Lower lobe of right lung (tissue), 2 donors: ENCODE results near the gene ABHD6. TPM values are rescaled to one million over a fixed set of nuclear protein-coding genes. Genes with fewer than 3 reads are reported as not detected.

ENCODE experiments used
- ATAC-seq, 2 donors: fragments of 200-7000 bp; cut with Tn5 transposase; one replicate each; pipeline ENCODE4 v1.9.1; 2020 to 2022; ENCODE audit warnings: mild to moderate bottlenecking in 2 of 2, moderate library complexity in 2 of 2
- DNase-seq: peaks from one replicate; pipeline ENCODE4 v3.0.0-alpha.2; 2020
- H3K27ac ChIP-seq: fragments of 200-600 bp; one replicate; pipeline ENCODE4 v1.8.0; 2022
- H3K27me3 ChIP-seq: fragments of 200-600 bp; one replicate; pipeline ENCODE4 v1.8.0; 2022; ENCODE audit warnings: low read depth
- H3K36me3 ChIP-seq: fragments of 200-600 bp; one replicate; pipeline ENCODE4 v1.8.0; 2022; ENCODE audit warnings: mild to moderate bottlenecking
- H3K4me1 ChIP-seq: fragments of 200-600 bp; one replicate; pipeline ENCODE4 v1.8.0; 2022
- H3K4me3 ChIP-seq: fragments of 200-600 bp; one replicate; pipeline ENCODE4 v1.8.0; 2022; ENCODE audit warnings: mild to moderate bottlenecking
- H3K9me3 ChIP-seq: fragments of 200-600 bp; one replicate; pipeline ENCODE4 v1.8.0; 2022
- CTCF ChIP-seq: fragments of 200-600 bp; IDR thresholded peaks from one replicate; pipeline ENCODE4 v1.8.0; 2022; ENCODE audit warnings: antibody characterized with exemption, mild to moderate bottlenecking
- intact Hi-C: fragments of 100-400 bp; cut with DNase I; formaldehyde crosslinking; loops from one replicate; pipeline ENCODE4 v1.11.0; 2022
- total RNA-seq: library from RNA; stranded (reverse); fragmentation: NEBNext Ultra II Directional; extraction: Animal tissue kit (Norgen Biotek cat#: 25700); gene quantifications from one replicate; pipeline ENCODE4 v1.2.1, GENCODE V29; 2021
- donor health status: DM: no; HTN: yes; CAD: no; lungs with severe emphysema.

The ABHD6 gene
- total RNA-seq, 1 donor from 2014 or later: 16.2 TPM

- Histone ChIP-seq H3K27ac (no peak overlapping the region), H3K4me3 (no peak overlapping the region), H3K27me3 (peaks cover 4% of the 10 kb centered on the region), H3K4me1 (no peaks in the 10 kb centered on the region), H3K36me3 (peaks cover 6% of the 10 kb centered on the region), H3K9me3 (no peaks in the 10 kb centered on the region)
- no peak for DNase-seq
- TF ChIP-seq CTCF: no peak
- intact Hi-C loops: no loop called here
- no peak for ATAC-seq
Observed at GRCh38 chr3:58296269-58296668, 58.7 kb downstream of the ABHD6 start.

- intact Hi-C loops: no loop called here
- ATAC-seq (no peak), DNase-seq (no peak)
- H3K9me3 ChIP-seq: no peaks in the 10 kb centered on the region
- no peaks in the 10 kb centered on the region for H3K4me1 ChIP-seq
- H3K36me3 ChIP-seq: peaks cover 6% of the 10 kb centered on the region
- no peak for TF ChIP-seq CTCF
- no peak overlapping the region for H3K4me3 ChIP-seq
- peaks cover 4% of the 10 kb centered on the region for H3K27me3 ChIP-seq
- no peak overlapping the region for H3K27ac ChIP-seq
Observed at GRCh38 chr3:58296843-58297242, 59.3 kb downstream of the ABHD6 start.

GRCh38 chr3:58298190-58298589, 60.6 kb downstream of the ABHD6 start:
- H3K4me3 ChIP-seq: no peak overlapping the region
- TF ChIP-seq CTCF: no peak
- DNase-seq (no peak), ATAC-seq (no peak)
- intact Hi-C loops: no loop called here
- no peaks in the 10 kb centered on the region for H3K9me3 ChIP-seq
- H3K27me3 ChIP-seq: peaks cover 4% of the 10 kb centered on the region
- no peaks in the 10 kb centered on the region for H3K4me1 ChIP-seq
- no peak overlapping the region for H3K27ac ChIP-seq
- H3K36me3 ChIP-seq: peaks cover 6% of the 10 kb centered on the region

GRCh38 chr3:58299075-58299474, 61.5 kb downstream of the ABHD6 start:
- Histone ChIP-seq H3K4me3 (no peak overlapping the region), H3K27me3 (peaks cover 4% of the 10 kb centered on the region), H3K9me3 (no peaks in the 10 kb centered on the region), H3K27ac (no peak overlapping the region), H3K4me1 (no peaks in the 10 kb centered on the region), H3K36me3 (peaks cover under 1% of the 10 kb centered on the region)
- DNase-seq: no peak
- intact Hi-C loops: no loop called here
- no peak for TF ChIP-seq CTCF
- no peak for ATAC-seq

GRCh38 chr3:58299839-58300516, 62.4 kb downstream of the ABHD6 start:
- Histone ChIP-seq H3K27me3 (peaks cover 4% of the 10 kb centered on the region), H3K9me3 (no peaks in the 10 kb centered on the region), H3K27ac (no peak overlapping the region), H3K4me1 (no peaks in the 10 kb centered on the region), H3K4me3 (no peak overlapping the region), H3K36me3 (no peaks in the 10 kb centered on the region)
- peak; percentile 51 for TF ChIP-seq CTCF
- DNase-seq: no peak
- no peak for ATAC-seq
- intact Hi-C loops: no loop called here
